Raji (cell line): Measurements from ENCODE around the gene SLC12A5.

Experiments
- POLR2A ChIP-seq: IDR thresholded peaks from 2 replicates; pipeline ENCODE4 v1.6.1; 2011; ENCODE audit warnings: low read depth, low read length, control low read depth; ENCODE audit not compliant: insufficient read depth

SLC12A5 gene

DNA sequence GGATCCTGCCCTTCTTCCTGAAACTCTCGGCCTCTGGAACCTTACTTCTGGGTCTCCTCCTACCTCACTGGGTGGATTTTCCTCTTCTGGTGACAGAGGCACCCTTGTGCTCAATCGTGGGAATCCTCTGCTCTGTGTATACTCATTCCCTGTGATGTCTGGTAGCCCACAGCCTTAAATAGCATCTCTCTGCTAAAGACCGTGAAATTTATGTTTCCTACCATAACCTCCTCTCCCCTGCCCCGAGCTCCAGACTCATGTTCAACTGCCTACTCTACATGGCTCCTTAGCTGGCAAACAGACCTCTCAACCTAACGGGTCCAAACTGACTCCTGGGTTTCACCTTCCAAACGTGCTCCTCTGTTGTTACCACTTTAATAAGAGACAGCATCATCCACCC, 10.4 kb upstream of the SLC12A5 start:
- TF ChIP-seq POLR2A = no peak

GRCh38 chr20:46020555-46020954, 8.5 kb upstream of the SLC12A5 start:
- no peak for TF ChIP-seq POLR2A

DNA sequence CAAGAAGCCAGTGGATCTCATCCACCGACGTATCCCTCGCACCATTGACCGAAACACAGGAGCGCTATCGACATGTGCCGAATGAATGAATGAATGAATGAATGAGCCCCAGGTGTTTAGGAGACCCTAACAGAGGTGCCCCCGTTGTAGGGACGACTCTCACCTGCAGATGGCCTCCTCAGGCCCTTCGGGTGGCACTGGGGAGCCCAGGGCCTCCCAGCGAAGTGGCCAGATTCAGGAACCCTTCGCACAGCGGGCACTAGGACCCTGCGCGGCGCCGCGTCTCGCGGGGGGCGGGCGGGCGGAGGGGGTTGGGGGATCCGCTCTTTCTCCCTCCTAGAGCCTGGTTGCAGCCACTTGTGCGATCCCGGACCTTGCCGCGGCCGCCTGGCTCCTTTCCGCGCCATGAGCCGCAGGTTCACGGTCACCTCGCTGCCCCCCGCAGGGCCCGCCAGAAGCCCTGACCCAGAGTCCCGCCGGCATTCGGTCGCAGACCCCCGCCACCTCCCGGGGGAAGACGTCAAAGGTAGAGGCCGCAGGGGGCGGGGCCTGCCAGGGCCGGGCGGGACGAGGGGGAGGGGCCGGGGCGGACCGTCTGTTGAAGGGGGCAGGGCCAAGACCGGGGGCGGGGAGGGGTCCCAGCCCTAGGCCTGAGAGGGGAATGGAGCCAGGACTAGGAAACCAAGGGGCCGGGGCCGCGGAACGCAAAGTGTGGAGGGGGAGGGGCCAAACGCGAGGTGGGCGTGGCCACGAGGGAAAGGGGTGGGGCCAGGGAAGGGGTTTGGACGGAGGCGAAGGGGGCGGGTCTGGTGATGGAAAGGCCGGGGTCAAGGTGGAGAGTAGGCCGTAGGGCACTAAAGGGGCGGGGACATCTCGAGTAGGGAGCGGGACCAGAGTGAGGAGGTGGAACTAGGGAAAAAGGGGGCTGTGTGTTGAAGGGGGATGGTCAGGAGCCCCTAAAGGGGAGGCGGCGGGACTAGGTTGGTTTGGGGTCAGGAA, 7.4 kb upstream of the SLC12A5 start:
- TF ChIP-seq POLR2A = no peak

GRCh38 chr20:46022411-46023147, 6.4 kb upstream of the SLC12A5 start:
- no peak for TF ChIP-seq POLR2A

GRCh38 chr20:46023148-46023484, 5.9 kb upstream of the SLC12A5 start:
- no peak for TF ChIP-seq POLR2A

DNA sequence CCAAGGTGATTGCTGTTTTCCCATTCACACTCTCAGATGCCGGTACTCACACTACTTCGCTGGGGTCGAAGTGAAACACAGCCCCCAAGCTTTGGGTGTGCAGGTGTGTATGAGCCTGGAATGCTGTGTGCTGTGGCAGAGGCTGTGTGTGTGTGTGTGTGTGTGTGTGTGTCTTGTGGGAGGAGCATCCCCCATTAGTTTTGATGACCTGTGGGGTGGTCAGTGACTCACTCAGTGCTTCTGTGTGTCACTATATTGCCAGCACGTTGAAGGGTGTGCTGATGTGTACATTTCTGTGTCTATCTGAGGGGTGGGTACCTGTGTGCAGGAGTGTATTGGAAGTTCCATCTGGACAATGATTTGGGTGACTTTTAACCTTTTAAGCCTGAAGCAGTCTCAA, 5.0 kb upstream of the SLC12A5 start:
- no peak for TF ChIP-seq POLR2A

DNA sequence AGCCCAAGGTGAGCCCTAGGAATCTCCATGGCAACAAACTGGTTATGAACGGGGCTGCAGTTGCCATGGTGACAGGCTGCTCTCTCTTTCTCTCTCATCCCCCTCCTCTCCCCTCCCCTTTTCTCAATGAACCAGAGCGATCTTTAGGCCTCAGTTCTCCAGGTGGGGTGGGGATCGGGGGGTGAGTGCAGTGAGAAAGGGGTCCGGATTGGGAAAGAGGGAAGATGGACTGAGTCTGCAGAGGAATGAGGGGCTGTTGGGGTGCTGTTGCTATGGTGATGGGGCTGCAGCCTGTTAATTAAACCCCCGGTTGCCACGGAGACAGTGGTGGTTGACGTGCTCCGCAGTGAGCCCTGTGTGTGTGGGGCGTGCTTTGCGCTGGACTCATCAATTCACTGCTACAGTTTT, 3.6 kb upstream of the SLC12A5 start:
- no peak for TF ChIP-seq POLR2A

GRCh38 chr20:46027245-46027853, 1.7 kb upstream of the SLC12A5 start:
- TF ChIP-seq POLR2A = no peak

DNA sequence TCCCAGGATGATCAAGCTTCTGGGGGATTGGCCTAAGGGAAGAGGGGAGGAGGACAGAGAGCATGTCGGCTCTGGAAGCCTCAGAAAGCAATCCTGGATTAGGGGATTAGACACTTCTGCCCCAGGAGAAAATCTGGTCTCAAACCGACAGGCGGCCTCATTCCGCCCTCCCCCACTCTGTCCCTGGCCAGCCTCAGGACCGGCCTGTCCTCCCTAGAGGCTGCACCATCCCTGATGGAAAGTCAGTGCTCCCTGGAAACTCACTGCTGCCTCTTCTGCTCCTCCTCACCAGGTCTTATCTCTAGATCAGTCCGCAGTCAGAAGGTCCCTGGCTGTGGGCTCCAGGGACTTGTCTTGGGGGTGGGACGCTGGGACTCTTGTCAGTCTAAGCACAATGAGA, 905 bp upstream of the SLC12A5 start:
- TF ChIP-seq POLR2A = no peak

- TF ChIP-seq POLR2A = no peak
Observed at GRCh38 chr20:46030284-46031013, 1.4 kb downstream of the SLC12A5 start.

- no peak for TF ChIP-seq POLR2A
Observed at GRCh38 chr20:46031014-46031569, 2.1 kb downstream of the SLC12A5 start.

GRCh38 chr20:46031701-46032254, 2.8 kb downstream of the SLC12A5 start:
- TF ChIP-seq POLR2A = no peak

GRCh38 chr20:46034039-46034438, 5.0 kb downstream of the SLC12A5 start:
- no peak for TF ChIP-seq POLR2A

GRCh38 chr20:46035253-46035652, 6.2 kb downstream of the SLC12A5 start:
- TF ChIP-seq POLR2A = no peak
